Body of pancreas (tissue), 4 donors: Measurements from ENCODE around the gene SCIMP.

Experiments used
- POLR2A ChIP-seq, 3 donors: fragments of 450-650 bp; IDR thresholded peaks; one replicate each; pipeline ENCODE4 v1.6.1; 2016; ENCODE audit warnings: antibody characterized with exemption in 3 of 3, mild to moderate bottlenecking in 2 of 3
- TF ChIP-seq, protein P1 (sequence below), 7 experiments: fragments of 450-650 bp in 4 of 7; fragments of 200-600 bp in 3 of 7; sonication (generic) in 3 of 7; IDR thresholded peaks; one replicate each; pipeline ENCODE4 v1.5.1; 2016 to 2019; ENCODE audit warnings: antibody characterized with exemption in 7 of 7

DNA sequence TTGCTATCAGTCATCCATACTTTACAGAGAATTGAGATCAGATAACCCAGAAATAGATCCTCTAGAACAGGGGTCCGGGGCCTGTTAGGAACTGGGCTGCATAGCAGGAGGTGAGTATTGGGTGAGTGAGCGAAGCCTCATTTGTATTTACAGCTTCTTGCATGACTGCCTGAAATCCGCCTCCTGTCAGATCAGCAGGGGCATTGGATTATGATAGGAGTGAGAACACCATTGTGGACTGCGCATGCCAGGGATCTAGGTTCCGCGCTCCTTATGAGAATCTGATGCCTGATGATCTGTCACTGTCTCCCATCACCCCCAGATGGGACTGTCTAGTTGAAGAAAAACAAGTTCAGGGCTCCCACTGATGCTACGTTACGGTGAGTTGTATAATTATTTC lies 13.0 kb upstream of the SCIMP start:
- TF ChIP-seq, protein P1, sequence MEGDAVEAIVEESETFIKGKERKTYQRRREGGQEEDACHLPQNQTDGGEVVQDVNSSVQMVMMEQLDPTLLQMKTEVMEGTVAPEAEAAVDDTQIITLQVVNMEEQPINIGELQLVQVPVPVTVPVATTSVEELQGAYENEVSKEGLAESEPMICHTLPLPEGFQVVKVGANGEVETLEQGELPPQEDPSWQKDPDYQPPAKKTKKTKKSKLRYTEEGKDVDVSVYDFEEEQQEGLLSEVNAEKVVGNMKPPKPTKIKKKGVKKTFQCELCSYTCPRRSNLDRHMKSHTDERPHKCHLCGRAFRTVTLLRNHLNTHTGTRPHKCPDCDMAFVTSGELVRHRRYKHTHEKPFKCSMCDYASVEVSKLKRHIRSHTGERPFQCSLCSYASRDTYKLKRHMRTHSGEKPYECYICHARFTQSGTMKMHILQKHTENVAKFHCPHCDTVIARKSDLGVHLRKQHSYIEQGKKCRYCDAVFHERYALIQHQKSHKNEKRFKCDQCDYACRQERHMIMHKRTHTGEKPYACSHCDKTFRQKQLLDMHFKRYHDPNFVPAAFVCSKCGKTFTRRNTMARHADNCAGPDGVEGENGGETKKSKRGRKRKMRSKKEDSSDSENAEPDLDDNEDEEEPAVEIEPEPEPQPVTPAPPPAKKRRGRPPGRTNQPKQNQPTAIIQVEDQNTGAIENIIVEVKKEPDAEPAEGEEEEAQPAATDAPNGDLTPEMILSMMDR (IDR thresholded peaks at IDR 0.05), result no peak
- TF ChIP-seq POLR2A (IDR thresholded peaks at IDR 0.05), result no peak
